MM.1S (cell line): ENCODE measurements around the gene KCMF1.

Experiments
- DNase-seq: peaks from one replicate; pipeline ENCODE4 v3.0.0-alpha.2; 2015
- H2AFZ ChIP-seq: fragments of 300-600 bp; sonication (generic); 2 replicates; pipeline ENCODE4 v1.6.0; 2016; ENCODE audit warnings: antibody characterized with exemption, low read length
- H3F3A ChIP-seq: fragments of 300-600 bp; sonication (generic); 2 replicates; pipeline ENCODE4 v1.6.1; 2016; ENCODE audit warnings: mild to moderate bottlenecking, antibody characterized with exemption, low read length, moderate library complexity, mixed read lengths; ENCODE audit not compliant: insufficient read depth
- H3K27ac ChIP-seq: fragments of 300-600 bp; sonication (generic); 2 replicates; pipeline ENCODE4 v1.5.1; 2016; ENCODE audit warnings: mild to moderate bottlenecking, low read length
- H3K27me3 ChIP-seq: fragments of 300-600 bp; sonication (generic); replicated peaks from 2 replicates; pipeline ENCODE4 v1.6.0; 2016; ENCODE audit warnings: low read length; ENCODE audit not compliant: insufficient read depth
- H3K36me3 ChIP-seq: fragments of 300-600 bp; sonication (generic); replicated peaks from 2 replicates; pipeline ENCODE4 v1.6.1; 2016; ENCODE audit warnings: mild to moderate bottlenecking, low read length, mixed read lengths; ENCODE audit not compliant: insufficient read depth
- H3K4me1 ChIP-seq: fragments of 300-600 bp; sonication (generic); 2 replicates; pipeline ENCODE4 v1.6.1; 2016; ENCODE audit warnings: low read length, mixed read lengths
- H3K4me2 ChIP-seq: fragments of 300-600 bp; sonication (generic); 2 replicates; pipeline ENCODE4 v1.6.0; 2016; ENCODE audit warnings: low read depth, low read length
- H3K4me3 ChIP-seq: fragments of 300-600 bp; sonication (generic); 2 replicates; pipeline ENCODE4 v1.5.1; 2016; ENCODE audit warnings: low read length, mixed read lengths
- H3K79me2 ChIP-seq: fragments of 300-600 bp; sonication (generic); 2 replicates; pipeline ENCODE4 v1.6.1; 2016; ENCODE audit warnings: mixed run types, low read length, mixed read lengths
- H3K9ac ChIP-seq: fragments of 300-600 bp; sonication (generic); 2 replicates; pipeline ENCODE4 v1.6.1; 2016; ENCODE audit warnings: low read length, mixed read lengths
- H3K9me2 ChIP-seq: fragments of 300-600 bp; sonication (generic); replicated peaks from 2 replicates; pipeline ENCODE4 v1.6.1; 2016; ENCODE audit warnings: mild to moderate bottlenecking, low read length, mixed read lengths; ENCODE audit not compliant: insufficient read depth
- H3K9me3 ChIP-seq: fragments of 300-600 bp; sonication (generic); replicated peaks from 2 replicates; pipeline ENCODE4 v1.6.1; 2016; ENCODE audit warnings: mild to moderate bottlenecking, low read length, mixed read lengths; ENCODE audit not compliant: insufficient read depth
- H4K20me1 ChIP-seq: fragments of 300-600 bp; sonication (generic); 2 replicates; pipeline ENCODE4 v1.6.1; 2016; ENCODE audit warnings: mild to moderate bottlenecking, low read length, moderate library complexity, mixed read lengths; ENCODE audit not compliant: insufficient read depth
- EZH2 ChIP-seq: fragments of 300-600 bp; sonication (generic); optimal IDR thresholded peaks from 2 replicates; pipeline ENCODE3; 2017; ENCODE audit warnings: low read depth, mild to moderate bottlenecking, antibody characterized with exemption, low read length, mixed read lengths
- EZH2phosphoT487 ChIP-seq: fragments of 300-600 bp; sonication (generic); IDR thresholded peaks from 2 replicates; pipeline ENCODE4 v1.6.1; 2018; ENCODE audit warnings: antibody characterized with exemption, low read length
- TF ChIP-seq, protein P1 (sequence below): fragments of 300-600 bp; sonication (generic); IDR thresholded peaks from 2 replicates; pipeline ENCODE4 v1.5.1; 2016; ENCODE audit warnings: antibody characterized with exemption, low read length, mixed read lengths

Gene KCMF1

DNA sequence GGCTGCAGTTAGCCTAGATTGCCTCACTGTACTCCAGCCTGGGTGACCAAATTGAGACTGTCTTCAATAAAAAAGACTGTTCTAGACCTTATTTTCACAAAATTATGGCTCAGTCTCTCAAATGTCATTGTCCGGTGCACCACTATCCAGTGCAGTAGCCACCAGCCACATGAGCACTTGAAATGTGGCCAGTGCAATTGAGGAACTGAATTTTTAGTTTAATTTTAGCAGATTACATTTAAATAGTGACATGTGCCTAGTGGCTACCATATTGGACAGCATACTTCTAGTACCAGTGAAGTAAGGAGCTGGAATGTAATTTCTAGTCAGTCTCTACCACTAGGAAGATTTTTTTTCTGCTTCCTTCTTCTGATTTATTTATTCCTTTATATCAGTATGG, 39.4 kb downstream of the KCMF1 start:
- Histone ChIP-seq H3F3A (0 out of 2 replicates have a peak, but pooled peaks cover 3% of the 10 kb centered on the region), H3K4me3 (no peak overlapping the region), H3K4me1 (0 out of 2 replicates have a peak, but pooled peaks cover 3% of the 10 kb centered on the region), H3K36me3 (peaks cover 3% of the 10 kb centered on the region; the same call in 1 of the 2 replicates), H3K9me2 (no peaks in the 10 kb centered on the region), H2AFZ (no peak overlapping the region), H4K20me1 (0 out of 2 replicates have a peak, but pooled peaks cover 26% of the 10 kb centered on the region), H3K79me2 (peaks cover 97% of the 10 kb centered on the region), H3K27me3 (no peaks in the 10 kb centered on the region), H3K9me3 (no peaks in the 10 kb centered on the region), H3K4me2 (no peak overlapping the region), H3K27ac (no peak overlapping the region), H3K9ac (no peak overlapping the region)
- no peak for DNase-seq
- no peak for TF ChIP-seq EZH2phosphoT487
- no peak for TF ChIP-seq EZH2
- TF ChIP-seq, protein P1, sequence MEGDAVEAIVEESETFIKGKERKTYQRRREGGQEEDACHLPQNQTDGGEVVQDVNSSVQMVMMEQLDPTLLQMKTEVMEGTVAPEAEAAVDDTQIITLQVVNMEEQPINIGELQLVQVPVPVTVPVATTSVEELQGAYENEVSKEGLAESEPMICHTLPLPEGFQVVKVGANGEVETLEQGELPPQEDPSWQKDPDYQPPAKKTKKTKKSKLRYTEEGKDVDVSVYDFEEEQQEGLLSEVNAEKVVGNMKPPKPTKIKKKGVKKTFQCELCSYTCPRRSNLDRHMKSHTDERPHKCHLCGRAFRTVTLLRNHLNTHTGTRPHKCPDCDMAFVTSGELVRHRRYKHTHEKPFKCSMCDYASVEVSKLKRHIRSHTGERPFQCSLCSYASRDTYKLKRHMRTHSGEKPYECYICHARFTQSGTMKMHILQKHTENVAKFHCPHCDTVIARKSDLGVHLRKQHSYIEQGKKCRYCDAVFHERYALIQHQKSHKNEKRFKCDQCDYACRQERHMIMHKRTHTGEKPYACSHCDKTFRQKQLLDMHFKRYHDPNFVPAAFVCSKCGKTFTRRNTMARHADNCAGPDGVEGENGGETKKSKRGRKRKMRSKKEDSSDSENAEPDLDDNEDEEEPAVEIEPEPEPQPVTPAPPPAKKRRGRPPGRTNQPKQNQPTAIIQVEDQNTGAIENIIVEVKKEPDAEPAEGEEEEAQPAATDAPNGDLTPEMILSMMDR = no peak

DNA sequence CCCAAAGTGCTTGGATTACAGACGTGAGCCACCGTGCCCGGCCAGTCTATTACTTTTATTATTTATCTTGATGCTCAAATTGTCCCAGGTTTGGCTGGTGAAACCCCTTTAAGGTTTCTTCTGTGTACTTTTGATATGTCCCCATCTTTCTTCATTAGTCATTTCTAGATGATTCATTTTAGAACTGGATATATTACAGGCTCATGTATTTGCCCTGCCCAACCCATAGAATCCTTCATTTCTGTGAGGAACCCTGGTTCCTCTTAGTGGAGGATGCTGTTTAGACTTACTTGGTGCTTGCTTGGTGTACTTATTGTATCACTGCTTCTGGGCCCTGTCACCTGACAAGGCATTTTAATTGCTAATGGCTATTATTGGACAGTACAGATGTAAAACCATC, 40.1 kb downstream of the KCMF1 start:
- Histone ChIP-seq H3K27me3 (no peaks in the 10 kb centered on the region), H3K9me2 (no peaks in the 10 kb centered on the region), H3K4me3 (no peak overlapping the region), H3K4me1 (no peaks in the 10 kb centered on the region), H4K20me1 (0 out of 2 replicates have a peak, but pooled peaks cover 26% of the 10 kb centered on the region), H3K9me3 (no peaks in the 10 kb centered on the region), H3F3A (0 out of 2 replicates have a peak, but pooled peaks cover 3% of the 10 kb centered on the region), H3K27ac (no peak overlapping the region), H3K4me2 (no peak overlapping the region), H2AFZ (no peak overlapping the region), H3K9ac (no peak overlapping the region), H3K79me2 (peaks cover 97% of the 10 kb centered on the region), H3K36me3 (peaks cover 3% of the 10 kb centered on the region; the same call in 1 of the 2 replicates)
- no peak for DNase-seq
- no peak for TF ChIP-seq EZH2phosphoT487
- TF ChIP-seq, protein P1 = no peak

DNA sequence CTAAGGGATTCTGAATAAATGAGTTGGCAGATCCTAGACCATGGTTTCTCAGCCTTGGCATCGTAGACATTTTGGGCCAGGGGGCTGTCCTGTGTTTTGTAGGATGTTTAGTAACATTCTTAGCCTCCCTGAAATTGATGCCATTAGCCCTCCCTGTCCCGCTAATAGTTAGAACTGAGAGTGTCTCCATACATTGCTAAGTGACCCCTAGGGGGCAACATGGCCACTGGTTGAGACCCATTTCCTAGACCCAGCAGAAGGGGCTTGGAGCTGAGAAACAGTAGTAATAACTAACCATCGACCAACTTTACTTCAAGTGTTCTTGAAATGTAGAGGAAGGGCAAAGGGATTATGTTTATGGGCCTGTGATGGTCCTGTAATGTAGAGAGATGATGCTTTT, 40.8 kb downstream of the KCMF1 start:
- no peak overlapping the region for H3K4me3 ChIP-seq
- no peaks in the 10 kb centered on the region for H3K9me2 ChIP-seq
- no peak overlapping the region for H3K4me2 ChIP-seq
- TF ChIP-seq, protein P1 = peak; percentile 30; the same call in 1 of the 2 replicates
- TF ChIP-seq EZH2 = no peak
- no peak for DNase-seq
- 0 out of 2 replicates have a peak, but pooled peaks cover 26% of the 10 kb centered on the region for H4K20me1 ChIP-seq
- H3K79me2 ChIP-seq = peaks cover 97% of the 10 kb centered on the region
- H3K27ac ChIP-seq = no peak overlapping the region
- peaks cover 3% of the 10 kb centered on the region; the same call in 1 of the 2 replicates for H3K36me3 ChIP-seq
- no peaks in the 10 kb centered on the region for H3K9me3 ChIP-seq
- no peak overlapping the region for H3K9ac ChIP-seq
- H2AFZ ChIP-seq = no peak overlapping the region
- no peaks in the 10 kb centered on the region for H3K27me3 ChIP-seq
- 0 out of 2 replicates have a peak, but pooled peaks cover 3% of the 10 kb centered on the region for H3F3A ChIP-seq
- no peaks in the 10 kb centered on the region for H3K4me1 ChIP-seq
